Panc1 (cell line): ENCODE measurements around the gene CDCP1. TPM values are rescaled to one million over a fixed set of nuclear protein-coding genes. Genes with fewer than 3 reads are reported as not detected.
A peak's percentile ranks its signal among the peaks of the same experiment; 100 is the strongest.

Source experiments
- ATAC-seq: fragments of 200-7000 bp; cut with Tn5 transposase; 2 replicates; pipeline ENCODE4 v1.9.1; 2020; ENCODE audit warnings: mild to moderate bottlenecking, moderate library complexity
- BruUV-seq: library from RNA; stranded (reverse); fragments of 400-500 nt; replicated peaks from 2 replicates; lab custom pipeline; 2021; lab: Mats Ljungman, UMichigan
- CTCF ChIA-PET: fragments of 300-600 bp; sonication (Branson Sonifier 250); formaldehyde crosslinking; loops from one replicate; lab custom pipeline; 2022; ENCODE audit warnings: antibody characterized with exemption; lab: Charles Lee
- POLR2A ChIA-PET: fragments of 300-600 bp; sonication (Branson Sonifier 250); formaldehyde crosslinking; loops from one replicate; lab custom pipeline; 2022; ENCODE audit warnings: antibody characterized with exemption; lab: Charles Lee
- DNase-seq: peaks from one replicate; pipeline ENCODE4 v3.0.0-alpha.2; 2010; ENCODE audit warnings: low read depth, low spot score
- H3K27ac ChIP-seq: 2 replicates; pipeline ENCODE4 v1.5.1; 2011; ENCODE audit warnings: mild to moderate bottlenecking, low read length, inconsistent platforms
- H3K27me3 ChIP-seq: fragments of 200-500 bp; sonication (Bioruptor generic); 2 replicates; pipeline ENCODE4 v1.6.0; 2014; ENCODE audit warnings: low read length, inconsistent platforms; ENCODE audit not compliant: control insufficient read depth, insufficient read depth
- H3K36me3 ChIP-seq: fragments of 200-500 bp; sonication (Bioruptor generic); 2 replicates; pipeline ENCODE4 v1.5.1; 2014; ENCODE audit warnings: inconsistent platforms, mild to moderate bottlenecking, low read length, moderate library complexity; ENCODE audit not compliant: control insufficient read depth, insufficient read depth
- H3K4me1 ChIP-seq: 2 replicates; pipeline ENCODE4 v1.5.1; 2011; ENCODE audit warnings: inconsistent platforms, mild to moderate bottlenecking, low read length, moderate library complexity; ENCODE audit not compliant: control insufficient read depth, insufficient read depth
- H3K4me3 ChIP-seq, 2 experiments: 2 replicates each; pipeline ENCODE4 v1.5.1; 2011 to 2012; ENCODE audit warnings: low read depth in 2 of 2, low read length in 2 of 2, mild to moderate bottlenecking in 2 of 2, inconsistent platforms in 1 of 2, moderate library complexity in 1 of 2
- H3K9me3 ChIP-seq: fragments of 200-500 bp; sonication (Bioruptor generic); 2 replicates; pipeline ENCODE4 v1.5.1; 2014; ENCODE audit warnings: low read depth, mild to moderate bottlenecking, inconsistent platforms, low read length, moderate library complexity; ENCODE audit not compliant: control insufficient read depth, insufficient read depth
- CTCF ChIP-seq: fragments of 450-650 bp; IDR thresholded peaks from 2 replicates; pipeline ENCODE4 v1.5.1; 2017; ENCODE audit warnings: mild to moderate bottlenecking
- POLR2AphosphoS5 ChIP-seq: IDR thresholded peaks from 2 replicates; pipeline ENCODE4 v1.6.1; 2012; ENCODE audit warnings: mild to moderate bottlenecking, low read depth, low read length, moderate library complexity
- REST ChIP-seq, 2 experiments: IDR thresholded peaks; 2 replicates each; pipeline ENCODE4 v1.6.1; 2011 to 2012; ENCODE audit warnings: low read depth in 2 of 2, control low read depth in 1 of 2, low read length in 1 of 2, mild to moderate bottlenecking in 1 of 2, moderate library complexity in 1 of 2; ENCODE audit not compliant: insufficient read depth in 1 of 2
- SIN3A ChIP-seq: IDR thresholded peaks from 2 replicates; pipeline ENCODE4 v1.6.1; 2012; ENCODE audit warnings: low read depth, mild to moderate bottlenecking, low read length, moderate library complexity, borderline replicate concordance; ENCODE audit not compliant: insufficient read depth
- TCF7L2 ChIP-seq: IDR thresholded peaks from 2 replicates; pipeline ENCODE4 v1.6.1; 2011; ENCODE audit warnings: mild to moderate bottlenecking, low read depth, low read length, inconsistent platforms
- in situ Hi-C: cut with HindIII; loops from 2 replicates; pipeline ENCODE4 v1.10.0; 2016; ENCODE audit warnings: low sequenced_read_pairs, low pct_unique_long_range_greater_than_20kb
- intact Hi-C: fragments of 100-400 bp; cut with micrococcal nuclease; formaldehyde crosslinking; loops from one replicate; pipeline ENCODE4 v1.10.0; 2022; ENCODE audit not compliant: unreplicated experiment
- total RNA-seq: library from RNA; stranded (reverse); gene quantifications from one replicate; pipeline ENCODE4 v1.2.1, GENCODE V29; 2021; ENCODE audit not compliant: unreplicated experiment

Gene CDCP1
- total RNA-seq, 1 experiment from 2014 or later = 47.8 TPM

DNA sequence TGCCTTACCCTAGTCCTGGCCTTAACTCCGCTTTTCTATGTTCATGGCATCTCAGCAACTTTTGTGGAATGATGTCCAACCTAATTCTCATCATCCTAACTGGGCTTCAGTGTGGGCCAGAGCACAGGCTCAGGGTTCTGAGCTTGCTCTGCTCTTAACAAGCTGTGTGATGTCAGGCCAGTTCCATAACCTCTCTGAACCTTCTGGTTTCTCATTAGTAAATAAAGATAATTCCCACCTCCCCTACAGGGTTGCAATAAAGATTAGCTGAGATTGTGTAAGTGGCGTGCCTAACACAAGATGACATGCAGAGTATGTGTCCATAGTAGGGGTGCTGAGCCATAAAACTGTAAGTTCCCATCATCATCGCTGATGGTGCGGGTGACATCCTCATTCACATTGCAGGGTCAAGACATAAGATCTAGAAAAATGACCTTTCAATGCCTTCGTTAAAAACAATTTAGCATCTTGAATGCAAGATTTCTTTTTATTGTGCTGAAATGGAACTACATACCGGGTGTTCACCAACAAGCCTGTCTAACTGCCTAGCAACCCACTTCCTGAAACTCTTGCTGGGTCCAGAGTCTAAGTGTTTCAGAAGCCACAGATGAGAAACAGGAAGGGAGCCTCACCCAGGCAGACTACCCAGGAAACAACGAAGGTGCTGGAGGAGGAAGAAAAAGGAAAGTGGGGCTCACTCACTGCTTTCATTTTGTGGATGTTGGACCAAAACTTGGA lies 36.2 kb downstream of the CDCP1 start:
- ATAC-seq = no peak
- H3K4me1 ChIP-seq = peaks cover 6% of the 10 kb centered on the region
- ChIA-PET CTCF (no interaction called here), POLR2A (no interaction called here)
- no TSS peak for BruUV-seq
- no peaks in the 10 kb centered on the region for H3K36me3 ChIP-seq
- DNase-seq = no peak
- in situ Hi-C loops (no loop called here), intact Hi-C loops (no loop called here)
- TF ChIP-seq SIN3A (no peak), POLR2AphosphoS5 (no peak), CTCF (no peak), REST (IDR thresholded peaks at IDR 0.05; ENCODE audit: insufficient read depth in 1 of 2, low read depth in 2 of 2, low read length in 1 of 2) (no peak), TCF7L2 (no peak)
- H3K9me3 ChIP-seq = no peaks in the 10 kb centered on the region
- no peak overlapping the region for H3K4me3 ChIP-seq
- no peaks in the 10 kb centered on the region for H3K27me3 ChIP-seq
- H3K27ac ChIP-seq = no peak overlapping the region

GRCh38 chr3:45106874-45107273 lies 39.3 kb downstream of the CDCP1 start:
- intact Hi-C loops (no loop called here), in situ Hi-C loops (no loop called here)
- ChIA-PET POLR2A (no interaction called here), CTCF (no interaction called here)
- BruUV-seq = no TSS peak
- no peaks in the 10 kb centered on the region for H3K36me3 ChIP-seq
- no peak overlapping the region for H3K27ac ChIP-seq
- ATAC-seq (peak; percentile 6; the same call in 1 of the 2 replicates), DNase-seq (no peak)
- H3K4me1 ChIP-seq = peaks cover 6% of the 10 kb centered on the region
- TF ChIP-seq POLR2AphosphoS5 (no peak), REST (IDR thresholded peaks at IDR 0.05; ENCODE audit: insufficient read depth in 1 of 2, low read depth in 2 of 2, low read length in 1 of 2) (no peak), SIN3A (no peak), CTCF (no peak), TCF7L2 (no peak)
- no peaks in the 10 kb centered on the region for H3K9me3 ChIP-seq
- H3K4me3 ChIP-seq = no peak overlapping the region
- no peaks in the 10 kb centered on the region for H3K27me3 ChIP-seq
